H9 (cell line): Measurements from ENCODE around the gene HDAC3. TPM values are rescaled to one million over a fixed set of nuclear protein-coding genes. Genes with fewer than 3 reads are reported as not detected.

Source experiments
- DNase-seq: peaks from one replicate; pipeline ENCODE4 v3.0.0-alpha.2; 2017
- H2AFZ ChIP-seq: one replicate; pipeline ENCODE4 v1.6.1; 2013; ENCODE audit warnings: mild to moderate bottlenecking, low read length, control low read depth, moderate library complexity
- H2AK5ac ChIP-seq: 2 replicates; pipeline ENCODE4 v1.6.1; 2013; ENCODE audit warnings: low read length, control low read depth, mixed read lengths; ENCODE audit not compliant: insufficient read length
- H2BK120ac ChIP-seq: one replicate; pipeline ENCODE4 v1.6.1; 2013; ENCODE audit warnings: low read depth, mild to moderate bottlenecking, low read length, control low read depth, inconsistent platforms; ENCODE audit not compliant: poor library complexity, severe bottlenecking
- H2BK12ac ChIP-seq: 2 replicates; pipeline ENCODE4 v1.6.1; 2013; ENCODE audit warnings: low read length, control low read depth, mixed read lengths, low read depth; ENCODE audit not compliant: insufficient read length
- H2BK15ac ChIP-seq: 2 replicates; pipeline ENCODE4 v1.6.1; 2013; ENCODE audit warnings: low read depth, low read length, control low read depth
- H2BK20ac ChIP-seq: one replicate; pipeline ENCODE4 v1.6.1; 2013; ENCODE audit warnings: low read depth, mild to moderate bottlenecking, low read length, control low read depth, inconsistent platforms; ENCODE audit not compliant: poor library complexity, severe bottlenecking
- H2BK5ac ChIP-seq: 2 replicates; pipeline ENCODE4 v1.6.1; 2013; ENCODE audit warnings: low read length, control low read depth, mixed read lengths; ENCODE audit not compliant: insufficient read length
- H3K14ac ChIP-seq: 2 replicates; pipeline ENCODE4 v1.6.1; 2013; ENCODE audit warnings: low read length, control low read depth; ENCODE audit not compliant: insufficient read depth
- H3K18ac ChIP-seq: 2 replicates; pipeline ENCODE4 v1.6.1; 2013; ENCODE audit warnings: low read depth, mild to moderate bottlenecking, mixed read lengths, low read length, control low read depth; ENCODE audit not compliant: insufficient read length
- H3K23ac ChIP-seq: 2 replicates; pipeline ENCODE4 v1.6.1; 2013; ENCODE audit warnings: low read length, control low read depth, mixed read lengths, low read depth; ENCODE audit not compliant: insufficient read length
- H3K23me2 ChIP-seq: 2 replicates; pipeline ENCODE4 v1.6.1; 2013; ENCODE audit warnings: low read depth, mild to moderate bottlenecking, mixed read lengths, low read length, control low read depth; ENCODE audit not compliant: insufficient read length, poor library complexity, severe bottlenecking
- H3K27ac ChIP-seq: 2 replicates; pipeline ENCODE4 v1.5.1; 2013; ENCODE audit warnings: low read length, control low read depth, mixed read lengths, low read depth; ENCODE audit not compliant: insufficient read length
- H3K27me3 ChIP-seq: 2 replicates; pipeline ENCODE4 v1.6.1; 2013; ENCODE audit warnings: low read length, control low read depth, inconsistent platforms; ENCODE audit not compliant: insufficient read depth
- H3K4ac ChIP-seq: 2 replicates; pipeline ENCODE4 v1.6.1; 2013; ENCODE audit warnings: low read depth, mild to moderate bottlenecking, control low read depth, inconsistent platforms, low read length, moderate library complexity
- H3K4me1 ChIP-seq: 2 replicates; pipeline ENCODE4 v1.6.1; 2013; ENCODE audit warnings: low read length, control low read depth, inconsistent platforms; ENCODE audit not compliant: insufficient read depth
- H3K4me2 ChIP-seq: 2 replicates; pipeline ENCODE4 v1.6.1; 2013; ENCODE audit warnings: low read length, control low read depth, mixed read lengths; ENCODE audit not compliant: insufficient read length, insufficient read depth
- H3K56ac ChIP-seq: 2 replicates; pipeline ENCODE4 v1.6.1; 2013; ENCODE audit warnings: low read depth, mild to moderate bottlenecking, mixed read lengths, low read length, control low read depth; ENCODE audit not compliant: insufficient read length
- H3K79me1 ChIP-seq: 2 replicates; pipeline ENCODE4 v1.6.1; 2013; ENCODE audit warnings: low read depth, mild to moderate bottlenecking, moderate library complexity, low read length, control low read depth, inconsistent platforms; ENCODE audit not compliant: insufficient read depth, poor library complexity, severe bottlenecking
- H3K79me2 ChIP-seq: 2 replicates; pipeline ENCODE4 v1.6.1; 2013; ENCODE audit warnings: low read length, control low read depth, inconsistent platforms; ENCODE audit not compliant: insufficient read depth
- H3K9ac ChIP-seq: 2 replicates; pipeline ENCODE4 v1.6.1; 2013; ENCODE audit warnings: low read length, control low read depth, mixed read lengths; ENCODE audit not compliant: insufficient read length; ENCODE audit errors: extremely low read depth
- H3K9me3 ChIP-seq: one replicate; pipeline ENCODE4 v1.6.1; 2013; ENCODE audit warnings: low read depth, low read length, inconsistent platforms; ENCODE audit not compliant: control insufficient read depth
- H3T11ph ChIP-seq: one replicate; pipeline ENCODE4 v1.6.1; 2013; ENCODE audit warnings: mild to moderate bottlenecking, low read length, control low read depth, inconsistent platforms
- H4K20me1 ChIP-seq: one replicate; pipeline ENCODE4 v1.6.1; 2013; ENCODE audit not compliant: control insufficient read depth, insufficient read length, insufficient read depth
- H4K5ac ChIP-seq: 2 replicates; pipeline ENCODE4 v1.6.1; 2013; ENCODE audit warnings: low read depth, mild to moderate bottlenecking, mixed read lengths, low read length, control low read depth; ENCODE audit not compliant: insufficient read length
- H4K8ac ChIP-seq: replicated peaks from 2 replicates; pipeline ENCODE4 v1.6.1; 2013; ENCODE audit warnings: low read length, control low read depth, mixed read lengths, low read depth; ENCODE audit not compliant: insufficient read length
- H4K91ac ChIP-seq: 2 replicates; pipeline ENCODE4 v1.6.1; 2013; ENCODE audit warnings: low read depth, mild to moderate bottlenecking, moderate library complexity, mixed read lengths, low read length, control low read depth; ENCODE audit not compliant: insufficient read length
- H3K27ac Mint-ChIP-seq, 3 experiments: 2 replicates in 2 of 3; 3 replicates in 1 of 3; pipeline ENCODE4 v1.8.0; 2020 to 2021; ENCODE audit warnings: mixed read lengths in 3 of 3, mild to moderate bottlenecking in 1 of 3, moderate library complexity in 1 of 3
- H3K27me3 Mint-ChIP-seq: 2 replicates; pipeline ENCODE4 v1.8.0; 2021; ENCODE audit warnings: low read depth, mild to moderate bottlenecking, moderate library complexity, mixed read lengths
- H3K36me3 Mint-ChIP-seq, 3 experiments: 2 replicates in 2 of 3; 3 replicates in 1 of 3; pipeline ENCODE4 v1.8.0; 2020 to 2021; ENCODE audit warnings: low read depth in 3 of 3, mixed read lengths in 3 of 3; ENCODE audit not compliant: insufficient read depth in 1 of 3
- H3K4me1 Mint-ChIP-seq, 2 experiments: 2 replicates each; pipeline ENCODE4 v1.8.0; 2020; ENCODE audit warnings: mixed read lengths in 2 of 2
- H3K4me3 Mint-ChIP-seq, 2 experiments: 2 replicates in 1 of 2; 3 replicates in 1 of 2; pipeline ENCODE4 v1.8.0; 2020 to 2021; ENCODE audit warnings: mild to moderate bottlenecking in 2 of 2, mixed read lengths in 2 of 2, moderate library complexity in 1 of 2
- H3K9me3 Mint-ChIP-seq, 2 experiments: 2 replicates in 1 of 2; 3 replicates in 1 of 2; pipeline ENCODE4 v1.8.0; 2020; ENCODE audit warnings: mild to moderate bottlenecking in 2 of 2, mixed read lengths in 2 of 2, moderate library complexity in 1 of 2
- WGBS: extraction: QIAGEN DNeasy Blood & Tissue Kit; methylation state at CpG from one replicate; pipeline ENCODE4 v1.1.7; 2013; ENCODE audit warnings: missing lambda C conversion rate, low lambda C conversion rate, mixed read lengths; ENCODE audit not compliant: insufficient read length; ENCODE audit errors: extremely low coverage; 5-methylcytosine and 5-hydroxymethylcytosine counted together
- total RNA-seq: library from RNA; stranded (reverse); gene quantifications from 2 replicates; pipeline ENCODE4 v1.2.1, GENCODE V29; 2021
- TF ChIP-seq, protein P1 (sequence below): fragments of 200-600 bp; sonication (generic); conservative IDR thresholded peaks from 3 replicates; pipeline ENCODE4 v1.8.0; 2021; ENCODE audit warnings: antibody characterized with exemption, mild to moderate bottlenecking

HDAC3 gene
- total RNA-seq, 1 experiment from 2014 or later = 98.3 TPM

DNA sequence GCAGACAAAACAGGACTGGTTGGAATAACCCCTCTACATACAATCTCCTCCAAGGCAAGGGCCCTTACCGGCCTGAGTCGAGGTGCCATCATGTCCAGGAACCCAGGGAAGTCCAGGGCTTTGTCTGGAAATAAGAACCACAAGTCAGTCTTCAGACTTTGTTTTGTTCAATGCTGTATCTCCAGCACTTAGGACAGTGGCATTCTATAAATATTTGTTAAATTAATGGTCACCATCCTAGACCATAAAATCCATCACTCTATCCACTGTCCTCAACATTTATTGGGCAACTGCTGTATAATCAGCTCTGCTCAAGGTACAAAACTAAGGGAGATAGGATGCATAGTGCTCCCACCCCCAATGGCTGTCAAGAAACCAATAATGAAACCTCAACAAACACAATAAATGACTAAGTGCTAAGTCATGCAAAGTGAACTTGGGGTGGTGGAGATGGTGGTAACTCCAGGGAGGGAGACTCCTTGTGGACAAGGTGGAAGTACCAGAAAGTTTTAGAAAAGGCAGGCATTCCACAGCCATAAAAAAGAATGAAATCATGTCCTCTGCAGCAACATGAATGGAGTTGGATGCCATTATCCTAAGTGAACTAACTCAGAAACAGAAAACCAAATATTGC, 5.1 kb upstream of the HDAC3 start:
- H3K4me1 Mint-ChIP-seq = peaks cover 8 to 13% of the 10 kb centered on the region in 2 experiments; a peak in 3 of 4 replicates
- no peak overlapping the region for H2AFZ ChIP-seq
- no peak overlapping the region for H2BK120ac ChIP-seq
- no peak overlapping the region for H3K18ac ChIP-seq
- DNase-seq = no peak
- H2AK5ac ChIP-seq = no peak overlapping the region
- H3K27me3 ChIP-seq = no peaks in the 10 kb centered on the region
- H3K27ac Mint-ChIP-seq = no peak overlapping the region; a peak in 1 of 7 replicates
- peaks cover 23 to 35% (median 34%) of the 10 kb centered on the region in 3 experiments; a peak in 6 of 7 replicates for H3K36me3 Mint-ChIP-seq
- no peak overlapping the region for H3T11ph ChIP-seq
- H3K23ac ChIP-seq = no peak overlapping the region
- H2BK12ac ChIP-seq = no peak overlapping the region
- no peaks in the 10 kb centered on the region for H3K9me3 ChIP-seq
- no peak overlapping the region for H2BK15ac ChIP-seq
- H3K27me3 Mint-ChIP-seq = peaks cover 2% of the 10 kb centered on the region
- H2BK20ac ChIP-seq = no peak overlapping the region
- no peaks in the 10 kb centered on the region for H3K79me1 ChIP-seq
- peaks cover 7% of the 10 kb centered on the region for H3K23me2 ChIP-seq
- no peak overlapping the region for H3K4me3 Mint-ChIP-seq
- H4K20me1 ChIP-seq = no peaks in the 10 kb centered on the region
- H3K4me2 ChIP-seq = no peak overlapping the region
- H3K56ac ChIP-seq = no peak overlapping the region
- no peak overlapping the region for H3K4ac ChIP-seq
- whole genome bisulfite sequencing = no CpG with 5 or more reads among the region's 2 CpGs
- no peak overlapping the region for H2BK5ac ChIP-seq
- H3K9me3 Mint-ChIP-seq = no peaks in the 10 kb centered on the region; a peak in 1 of 5 replicates
- no peak overlapping the region for H4K91ac ChIP-seq
- H3K4me1 ChIP-seq = no peaks in the 10 kb centered on the region; the same call in 1 of the 2 replicates
- H3K79me2 ChIP-seq = no peaks in the 10 kb centered on the region
- no peak overlapping the region for H3K27ac ChIP-seq
- TF ChIP-seq, protein P1, sequence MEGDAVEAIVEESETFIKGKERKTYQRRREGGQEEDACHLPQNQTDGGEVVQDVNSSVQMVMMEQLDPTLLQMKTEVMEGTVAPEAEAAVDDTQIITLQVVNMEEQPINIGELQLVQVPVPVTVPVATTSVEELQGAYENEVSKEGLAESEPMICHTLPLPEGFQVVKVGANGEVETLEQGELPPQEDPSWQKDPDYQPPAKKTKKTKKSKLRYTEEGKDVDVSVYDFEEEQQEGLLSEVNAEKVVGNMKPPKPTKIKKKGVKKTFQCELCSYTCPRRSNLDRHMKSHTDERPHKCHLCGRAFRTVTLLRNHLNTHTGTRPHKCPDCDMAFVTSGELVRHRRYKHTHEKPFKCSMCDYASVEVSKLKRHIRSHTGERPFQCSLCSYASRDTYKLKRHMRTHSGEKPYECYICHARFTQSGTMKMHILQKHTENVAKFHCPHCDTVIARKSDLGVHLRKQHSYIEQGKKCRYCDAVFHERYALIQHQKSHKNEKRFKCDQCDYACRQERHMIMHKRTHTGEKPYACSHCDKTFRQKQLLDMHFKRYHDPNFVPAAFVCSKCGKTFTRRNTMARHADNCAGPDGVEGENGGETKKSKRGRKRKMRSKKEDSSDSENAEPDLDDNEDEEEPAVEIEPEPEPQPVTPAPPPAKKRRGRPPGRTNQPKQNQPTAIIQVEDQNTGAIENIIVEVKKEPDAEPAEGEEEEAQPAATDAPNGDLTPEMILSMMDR = peak; percentile 40; the same call in 2 of the 3 replicates
- H3K14ac ChIP-seq = no peak overlapping the region
- H3K9ac ChIP-seq = no peak overlapping the region
- no peak overlapping the region for H4K8ac ChIP-seq
- H4K5ac ChIP-seq = no peak overlapping the region
